ENCODE data around the gene KRTAP12-2.
"Not testable (repeated sequence)": the region's sequence is repeated elsewhere in the genome, so short reads cannot be mapped to it uniquely, and the experiment has no call there.

Gene KRTAP12-2

DNA sequence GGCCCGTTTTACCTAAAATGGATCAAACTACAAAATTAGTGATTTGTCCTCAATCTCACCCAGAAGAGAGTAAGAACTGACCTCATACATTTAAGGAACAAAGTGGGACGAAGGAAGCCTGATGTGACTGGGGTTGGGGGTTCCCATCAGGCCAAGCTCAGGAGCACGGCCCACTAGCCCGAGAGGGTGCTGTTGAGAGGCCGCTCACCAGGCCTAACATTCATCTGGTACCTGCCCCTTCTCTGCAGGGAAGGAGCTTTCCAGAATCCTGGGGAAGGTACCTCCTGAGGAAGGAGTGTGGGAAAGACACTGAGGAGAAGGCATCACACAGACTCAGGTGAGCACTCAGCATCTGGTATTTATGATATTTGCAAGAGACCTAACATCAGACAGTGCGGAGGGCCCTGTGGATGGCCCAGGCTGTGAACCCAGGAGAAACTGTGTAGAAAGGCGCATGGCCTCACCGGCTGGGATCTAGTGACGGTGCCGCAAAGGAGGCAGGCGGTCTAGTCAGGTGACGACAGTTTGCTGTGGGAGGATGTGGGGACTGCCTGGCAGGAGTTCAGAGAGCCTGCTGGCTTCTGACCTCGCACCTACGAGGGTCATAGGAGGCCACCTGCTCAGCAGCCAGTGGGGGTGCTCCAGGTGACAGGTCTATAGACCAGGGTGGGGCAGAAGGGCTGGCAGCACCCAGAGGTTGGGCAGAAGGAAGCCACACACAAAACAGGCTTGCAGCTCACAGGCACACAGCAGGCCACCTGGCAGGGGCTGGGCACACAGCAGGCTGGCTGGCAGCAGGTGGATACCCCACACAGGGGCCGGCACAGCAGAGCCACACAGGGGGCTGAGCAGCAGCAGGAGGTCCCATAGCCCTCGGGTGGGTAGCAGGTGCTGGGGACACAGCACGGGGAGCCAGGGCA, 12.8 kb downstream of the KRTAP12-2 start:
- Histone ChIP-seq H3K4me1 (ENCODE audit: control insufficient read depth, insufficient read depth, low read length) (no peaks in the 10 kb centered on the region), H3K9me3 (replicated peaks; ENCODE audit: low read length) (no peaks in the 10 kb centered on the region), H3K4me2 (ENCODE audit: low read length) (no peak overlapping the region), H3K27me3 (ENCODE audit: control insufficient read depth, insufficient read depth, low read length) (peaks cover 25% of the 10 kb centered on the region), H3K36me3 (ENCODE audit: insufficient read depth, low read length) (no peaks in the 10 kb centered on the region), H3K4me3 (ENCODE audit: low read length) (no peak overlapping the region), H3K9ac (ENCODE audit: low read depth, low read length) (no peak overlapping the region)

DNA sequence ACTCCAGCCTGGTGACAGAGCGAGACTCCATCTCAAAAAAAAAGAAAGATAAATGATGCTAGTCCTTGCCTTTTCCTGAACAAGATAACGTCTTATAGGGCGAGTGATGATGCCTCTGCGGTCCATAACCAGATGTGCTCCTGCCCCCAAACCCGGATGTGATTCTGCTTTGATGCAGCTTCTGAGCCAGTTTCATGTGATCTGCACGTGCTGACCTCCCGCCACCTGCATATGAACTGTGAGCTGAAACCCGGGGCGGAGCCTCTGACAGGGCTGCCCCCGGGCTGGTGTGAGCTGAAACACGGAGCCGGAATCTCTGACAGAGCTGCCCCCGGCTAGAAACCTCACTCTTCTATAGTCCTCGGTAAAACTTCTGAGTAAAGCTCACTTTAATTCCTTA, 13.6 kb downstream of the KRTAP12-2 start:
- Histone ChIP-seq H3K9me3 (replicated peaks; ENCODE audit: low read length) (no peaks in the 10 kb centered on the region), H3K36me3 (ENCODE audit: insufficient read depth, low read length) (no peaks in the 10 kb centered on the region), H3K9ac (ENCODE audit: low read depth, low read length) (no peak overlapping the region), H3K27me3 (ENCODE audit: control insufficient read depth, insufficient read depth, low read length) (peaks cover 21% of the 10 kb centered on the region), H3K4me2 (ENCODE audit: low read length) (no peak overlapping the region), H3K4me3 (ENCODE audit: low read length) (no peak overlapping the region), H3K4me1 (ENCODE audit: control insufficient read depth, insufficient read depth, low read length) (no peaks in the 10 kb centered on the region)

DNA sequence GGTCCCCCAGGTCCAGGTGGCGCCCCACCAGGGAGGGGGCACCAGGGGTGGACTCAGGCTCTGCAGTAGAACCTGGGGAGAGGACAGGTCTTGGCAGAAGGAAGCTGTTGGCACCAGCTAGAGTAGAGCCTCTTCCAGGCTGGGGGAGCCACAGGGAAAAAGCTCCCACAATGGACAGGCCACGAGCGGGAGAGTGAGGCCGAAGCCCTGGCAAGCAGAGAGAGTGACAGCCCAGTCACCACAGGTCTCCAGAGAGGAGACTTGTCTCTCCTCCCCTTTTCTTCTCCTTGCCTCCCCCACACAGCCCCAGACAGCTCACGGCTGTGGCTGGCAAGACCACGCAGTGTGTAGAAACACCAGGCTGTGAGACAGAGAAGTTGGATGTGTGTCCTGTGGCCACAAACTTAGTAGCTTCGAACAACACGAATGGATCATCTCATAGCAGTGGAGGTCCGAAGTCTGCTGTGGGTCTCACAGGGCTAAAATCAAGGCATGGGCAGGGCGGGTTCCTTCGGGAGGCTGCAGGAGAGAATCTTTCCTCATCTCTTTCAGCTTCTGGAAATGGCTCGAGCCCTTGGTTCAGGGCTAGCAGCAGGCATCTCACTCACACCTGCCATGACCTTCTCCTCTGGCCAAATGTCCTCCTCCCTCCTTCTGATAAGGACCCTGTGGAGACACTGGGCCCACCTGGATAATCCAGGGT, 15.6 kb downstream of the KRTAP12-2 start:
- Histone ChIP-seq H3K4me3 (ENCODE audit: low read length) (no peak overlapping the region), H3K4me1 (ENCODE audit: control insufficient read depth, insufficient read depth, low read length) (no peaks in the 10 kb centered on the region), H3K36me3 (ENCODE audit: insufficient read depth, low read length) (no peaks in the 10 kb centered on the region), H3K4me2 (ENCODE audit: low read length) (no peak overlapping the region), H3K27me3 (ENCODE audit: control insufficient read depth, insufficient read depth, low read length) (peaks cover 29% of the 10 kb centered on the region), H3K9me3 (replicated peaks; ENCODE audit: low read length) (no peaks in the 10 kb centered on the region), H3K9ac (ENCODE audit: low read depth, low read length) (no peak overlapping the region)

DNA sequence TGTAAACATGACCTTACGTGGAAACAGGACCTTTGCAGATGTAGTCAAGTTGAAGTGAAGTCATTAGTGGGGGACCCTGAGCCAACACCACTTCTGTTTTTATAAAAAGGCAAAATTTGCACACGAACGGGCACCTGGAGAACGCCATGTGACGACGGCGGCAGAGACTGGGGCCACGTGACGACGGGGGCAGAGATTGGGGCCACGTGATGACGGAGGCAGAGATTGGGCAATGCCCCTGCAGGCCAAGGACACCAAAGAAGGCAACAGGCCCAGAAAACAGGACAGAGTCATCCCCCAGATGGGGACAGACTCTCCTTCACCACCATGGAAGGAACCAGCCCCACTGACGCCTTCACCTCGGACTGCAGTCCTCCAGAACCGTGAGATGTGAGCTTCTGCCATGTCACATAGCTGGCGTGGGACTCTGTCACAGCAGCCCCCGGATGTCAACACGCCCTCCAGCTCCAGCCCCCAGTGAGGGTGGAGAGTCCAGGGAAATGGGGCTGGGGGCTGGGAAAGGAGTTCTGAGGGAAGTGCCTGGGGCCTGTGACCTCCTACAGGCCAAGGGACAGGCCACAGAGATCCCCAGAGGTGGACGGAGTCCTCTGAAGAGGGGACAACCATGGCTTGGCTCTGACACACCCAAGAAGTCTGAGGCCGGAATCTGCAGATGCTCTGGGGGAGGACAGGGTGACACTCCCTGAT, 16.3 kb downstream of the KRTAP12-2 start:
- Histone ChIP-seq H3K9me3 (replicated peaks; ENCODE audit: low read length) (no peaks in the 10 kb centered on the region), H3K27me3 (ENCODE audit: control insufficient read depth, insufficient read depth, low read length) (peaks cover 29% of the 10 kb centered on the region), H3K36me3 (ENCODE audit: insufficient read depth, low read length) (no peaks in the 10 kb centered on the region)

DNA sequence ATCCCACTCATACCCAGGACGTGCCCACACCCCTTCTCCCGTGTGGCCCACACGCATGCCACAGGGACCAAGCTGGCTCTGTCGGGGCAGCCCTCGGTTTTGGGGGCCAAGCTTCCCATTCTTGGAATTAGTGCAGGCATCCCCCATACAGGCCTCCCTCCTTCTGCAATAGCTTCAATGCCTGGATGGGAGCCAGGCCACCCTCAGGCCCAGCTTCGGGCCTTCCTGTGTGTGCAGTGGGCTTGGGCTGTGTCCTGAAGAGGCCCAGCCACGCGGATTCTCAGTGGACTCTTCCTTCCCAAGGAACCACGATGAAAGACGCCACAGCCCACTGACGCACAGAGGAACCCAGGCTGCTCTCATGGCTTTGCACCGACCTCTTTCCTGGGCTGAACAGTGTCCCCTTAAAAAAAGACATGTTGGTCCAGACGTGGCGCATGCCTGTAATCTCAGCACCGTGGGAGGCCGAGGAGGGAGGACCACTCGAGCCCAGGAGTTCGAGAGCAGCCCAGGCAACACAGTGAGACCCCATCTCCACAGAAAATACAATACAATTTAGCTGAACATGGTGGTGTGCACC, 17.1 kb downstream of the KRTAP12-2 start:
- Histone ChIP-seq H3K4me3 (ENCODE audit: low read length) (no peak overlapping the region), H3K36me3 (ENCODE audit: insufficient read depth, low read length) (no peaks in the 10 kb centered on the region), H3K9ac (ENCODE audit: low read depth, low read length) (no peak overlapping the region), H3K27me3 (ENCODE audit: control insufficient read depth, insufficient read depth, low read length) (peaks cover 29% of the 10 kb centered on the region), H3K4me1 (ENCODE audit: control insufficient read depth, insufficient read depth, low read length) (no peaks in the 10 kb centered on the region), H3K9me3 (replicated peaks; ENCODE audit: low read length) (no peaks in the 10 kb centered on the region), H3K4me2 (ENCODE audit: low read length) (no peak overlapping the region)

More for the DNA sequence above, 16.3 kb downstream of the KRTAP12-2 start:
- Histone ChIP-seq H3K4me2 (ENCODE audit: low read length) (no peak overlapping the region), H3K4me3 (ENCODE audit: low read length) (no peak overlapping the region), H3K4me1 (ENCODE audit: control insufficient read depth, insufficient read depth, low read length) (no peaks in the 10 kb centered on the region), H3K9ac (ENCODE audit: low read depth, low read length) (no peak overlapping the region)

DNA sequence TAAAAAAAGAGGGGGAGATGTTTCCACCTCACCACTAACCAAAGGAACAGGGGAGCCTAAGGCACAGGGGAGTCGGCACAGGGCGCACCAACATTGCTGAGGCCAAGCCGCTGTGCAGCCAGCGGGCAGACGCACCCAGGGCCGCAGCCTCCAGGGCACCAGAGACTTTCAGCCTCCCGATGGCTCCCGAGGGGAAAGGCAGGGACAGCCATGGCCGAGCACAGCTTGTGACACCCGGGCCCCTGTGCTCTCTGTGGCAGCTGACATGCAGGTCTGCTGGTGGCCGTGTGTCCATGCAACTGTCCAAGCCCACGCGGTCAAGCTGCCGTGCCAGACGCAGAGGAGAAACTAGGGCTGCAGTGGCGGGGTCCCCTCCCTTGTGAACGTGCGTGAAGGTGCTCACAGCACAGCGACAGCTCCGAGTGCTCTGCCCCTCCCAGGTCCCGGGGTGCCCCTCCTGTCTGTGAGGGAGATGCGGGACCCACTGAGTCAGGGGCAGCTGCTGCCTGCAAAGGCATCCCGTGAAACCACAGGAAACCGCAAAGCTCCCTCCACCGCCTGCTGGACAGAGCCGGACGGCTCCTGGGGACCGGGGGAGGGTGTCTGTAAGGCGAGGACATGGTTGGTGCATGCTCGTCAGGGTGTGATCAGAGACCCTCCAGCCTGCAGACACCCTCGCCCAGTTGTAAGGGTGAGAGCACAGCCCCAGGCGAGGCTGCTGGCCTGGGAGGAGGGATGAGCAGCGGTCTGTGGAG, 18.0 kb downstream of the KRTAP12-2 start:
- Histone ChIP-seq H3K27me3 (ENCODE audit: control insufficient read depth, insufficient read depth, low read length) (peaks cover 23% of the 10 kb centered on the region), H3K36me3 (ENCODE audit: insufficient read depth, low read length) (no peaks in the 10 kb centered on the region), H3K4me3 (ENCODE audit: low read length) (no peak overlapping the region), H3K4me1 (ENCODE audit: control insufficient read depth, insufficient read depth, low read length) (no peaks in the 10 kb centered on the region), H3K4me2 (ENCODE audit: low read length) (no peak overlapping the region), H3K9me3 (replicated peaks; ENCODE audit: low read length) (no peaks in the 10 kb centered on the region), H3K9ac (ENCODE audit: low read depth, low read length) (no peak overlapping the region)

DNA sequence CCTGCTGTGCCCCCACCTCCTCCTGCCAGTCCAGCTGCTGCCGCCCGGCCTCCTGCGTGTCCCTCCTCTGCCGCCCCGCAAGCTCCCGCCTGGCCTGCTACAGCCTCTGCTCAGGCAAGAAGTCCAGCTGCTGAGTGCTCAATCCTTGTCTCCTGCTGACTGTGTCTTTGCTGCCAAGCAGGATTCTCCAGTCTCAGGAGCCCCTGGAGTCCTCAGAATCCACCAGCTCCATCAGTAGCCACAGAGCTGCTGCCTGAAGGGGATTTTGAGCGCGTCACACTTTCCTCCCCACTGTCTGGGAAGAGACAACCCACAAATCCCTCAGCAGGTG, 19.5 kb downstream of the KRTAP12-2 start:
- H3K4me3 ChIP-seq (ENCODE audit: low read length) = no peak overlapping the region
- H3K9ac ChIP-seq (ENCODE audit: low read depth, low read length) = no peak overlapping the region
- no peaks in the 10 kb centered on the region for H3K4me1 ChIP-seq (ENCODE audit: control insufficient read depth, insufficient read depth, low read length)
- no peaks in the 10 kb centered on the region for H3K36me3 ChIP-seq (ENCODE audit: insufficient read depth, low read length)
- H3K9me3 ChIP-seq (replicated peaks; ENCODE audit: low read length) = no peaks in the 10 kb centered on the region
- H3K27me3 ChIP-seq (ENCODE audit: control insufficient read depth, insufficient read depth, low read length) = peaks cover 20% of the 10 kb centered on the region
- no peak overlapping the region for H3K4me2 ChIP-seq (ENCODE audit: low read length)

DNA sequence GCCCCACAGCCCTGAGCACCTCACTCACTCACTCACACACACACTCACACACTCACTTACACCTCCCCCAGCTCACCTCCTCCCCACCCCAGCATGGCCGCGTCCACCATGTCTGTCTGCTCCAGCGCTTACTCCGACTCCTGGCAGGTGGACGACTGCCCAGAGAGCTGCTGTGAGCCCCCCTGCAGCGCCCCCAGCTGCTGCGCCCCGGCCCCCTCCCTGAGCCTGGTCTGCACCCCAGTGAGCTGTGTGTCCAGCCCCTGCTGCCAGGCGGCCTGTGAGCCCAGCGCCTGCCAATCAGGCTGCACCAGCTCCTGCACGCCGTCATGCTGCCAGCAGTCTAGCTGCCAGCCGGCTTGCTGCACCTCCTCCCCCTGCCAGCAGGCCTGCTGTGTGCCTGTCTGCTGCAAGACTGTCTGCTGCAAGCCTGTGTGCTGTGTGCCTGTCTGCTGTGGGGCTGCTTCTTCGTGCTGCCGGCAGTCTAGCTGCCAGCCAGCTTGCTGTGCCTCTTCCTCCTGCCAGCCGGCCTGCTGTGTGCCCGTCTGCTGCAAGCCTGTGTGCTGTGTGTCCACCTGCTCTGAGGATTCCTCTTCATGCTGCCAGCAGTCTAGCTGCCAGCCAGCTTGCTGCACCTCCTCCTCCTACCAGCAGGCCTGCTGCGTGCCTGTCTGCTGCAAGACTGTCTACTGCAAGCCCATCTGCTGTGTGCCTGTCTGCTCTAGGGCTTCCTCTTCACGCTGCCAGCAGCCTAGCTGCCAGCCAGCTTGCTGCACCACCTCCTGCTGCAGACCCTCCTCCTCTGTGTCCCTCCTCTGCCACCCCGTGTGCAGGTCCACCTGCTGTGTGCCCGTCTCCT, 20.1 kb downstream of the KRTAP12-2 start, which contains the start of gene KRTAP10-11:
TSS of gene KRTAP10-11 (plus strand) at position 49 of the 856 bp plus-strand sequence. CDS start at position 94, 45 bp downstream.
- H3K4me1 ChIP-seq (ENCODE audit: control insufficient read depth, insufficient read depth, low read length); H3K36me3 ChIP-seq (ENCODE audit: insufficient read depth, low read length); H3K9me3 ChIP-seq (replicated peaks; ENCODE audit: low read length); H3K9ac ChIP-seq (ENCODE audit: low read depth, low read length); H3K4me3 ChIP-seq (ENCODE audit: low read length); H3K4me2 ChIP-seq (ENCODE audit: low read length): not testable (repeated sequence)
- H3K27me3 ChIP-seq (ENCODE audit: control insufficient read depth, insufficient read depth, low read length) = peaks cover 20% of the 10 kb centered on the region

DNA sequence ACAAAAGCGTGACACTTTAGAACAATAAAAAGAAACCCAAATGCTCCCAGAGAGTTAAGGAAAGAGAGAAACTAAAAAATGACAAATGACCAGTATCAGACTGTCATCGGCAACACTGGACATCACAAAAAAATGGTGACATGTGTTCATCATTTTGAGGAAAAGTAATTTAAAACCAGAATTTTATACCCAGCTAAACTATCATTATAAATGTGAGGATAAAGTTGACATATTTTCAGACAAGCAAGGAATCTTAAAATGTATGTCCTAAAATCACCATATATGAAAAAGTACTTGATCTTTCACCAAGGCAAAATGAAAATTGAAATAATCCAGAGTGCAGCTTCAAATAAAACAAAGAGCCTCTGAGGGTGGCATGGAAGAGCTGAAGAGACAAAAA, 21.8 kb downstream of the KRTAP12-2 start:
- Histone ChIP-seq H3K4me1 (ENCODE audit: control insufficient read depth, insufficient read depth, low read length) (no peaks in the 10 kb centered on the region), H3K4me2 (ENCODE audit: low read length) (no peak overlapping the region), H3K4me3 (ENCODE audit: low read length) (no peak overlapping the region), H3K9me3 (replicated peaks; ENCODE audit: low read length) (peaks cover 4% of the 10 kb centered on the region), H3K36me3 (ENCODE audit: insufficient read depth, low read length) (no peaks in the 10 kb centered on the region), H3K27me3 (ENCODE audit: control insufficient read depth, insufficient read depth, low read length) (peaks cover 22% of the 10 kb centered on the region), H3K9ac (ENCODE audit: low read depth, low read length) (no peak overlapping the region)

DNA sequence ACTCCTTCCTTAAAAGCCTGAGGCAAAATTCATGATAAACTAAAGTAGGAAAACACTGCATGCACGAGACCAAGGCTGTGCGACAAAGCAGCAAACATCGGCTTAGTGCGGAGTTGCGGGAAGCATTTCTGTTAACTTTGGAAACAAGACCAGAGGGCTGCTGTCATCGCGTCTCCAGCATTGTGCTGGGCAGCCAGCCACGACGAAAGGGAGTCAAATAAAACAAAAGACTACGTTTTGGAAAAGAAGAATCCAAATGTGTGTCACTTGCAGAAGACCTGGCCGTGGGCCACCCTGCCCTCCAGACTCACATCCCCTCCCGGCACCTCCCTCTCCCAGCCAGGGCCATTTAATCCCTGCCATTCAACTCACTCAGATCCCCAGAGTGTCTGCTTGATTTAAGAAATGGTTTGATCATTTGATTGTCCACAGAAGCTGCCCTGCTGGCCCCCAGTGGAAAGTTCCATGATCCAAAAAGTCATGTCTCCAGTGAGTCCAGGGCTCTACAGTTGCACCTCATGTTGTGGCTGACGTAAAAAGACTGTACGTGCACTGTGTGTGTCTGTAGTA, 22.9 kb downstream of the KRTAP12-2 start:
- no peak overlapping the region for H3K4me2 ChIP-seq (ENCODE audit: low read length)
- no peak overlapping the region for H3K9ac ChIP-seq (ENCODE audit: low read depth, low read length)
- peaks cover 4% of the 10 kb centered on the region for H3K9me3 ChIP-seq (replicated peaks; ENCODE audit: low read length)
- H3K4me3 ChIP-seq (ENCODE audit: low read length) = no peak overlapping the region
- peaks cover 21% of the 10 kb centered on the region for H3K27me3 ChIP-seq (ENCODE audit: control insufficient read depth, insufficient read depth, low read length)
- H3K4me1 ChIP-seq (ENCODE audit: control insufficient read depth, insufficient read depth, low read length) = no peaks in the 10 kb centered on the region
- H3K36me3 ChIP-seq (ENCODE audit: insufficient read depth, low read length) = no peaks in the 10 kb centered on the region

Measured in skeletal muscle satellite cell (primary cell).